HTR-8/SVneo (cell line): Measurements from ENCODE around the gene TMEM140.

Experiments
- DNase-seq: peaks from one replicate; pipeline ENCODE4 v3.0.0; 2011; ENCODE audit warnings: low spot score, mixed read lengths; ENCODE audit not compliant: insufficient read length
- FAIRE-seq: peaks from 2 replicates; lab custom pipeline; 2011; peaks lifted over from hg19 to GRCh38; lab: Jason Lieb, UNC

The TMEM140 gene

DNA sequence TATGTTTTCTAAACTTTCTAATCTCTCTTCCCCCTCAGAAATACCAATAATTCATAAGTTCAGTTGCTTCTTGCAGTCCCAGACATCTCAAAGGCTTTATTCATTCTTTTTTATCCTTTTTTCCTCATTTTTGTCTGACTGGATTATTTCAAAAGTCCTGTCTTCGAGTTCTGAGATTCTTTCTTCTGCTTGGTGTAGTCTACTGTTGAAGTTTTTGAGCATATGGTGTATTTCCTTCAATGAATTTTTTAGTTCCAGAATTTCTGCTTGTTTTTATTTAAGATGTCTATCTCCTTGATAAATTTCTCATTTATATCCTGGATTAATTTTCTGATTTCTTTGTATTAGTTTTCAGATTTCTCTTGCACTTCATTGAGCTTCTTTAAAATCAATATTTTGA lies 8.4 kb downstream of the TMEM140 start:
- FAIRE-seq, result no peak
- DNase-seq, result no peak

- FAIRE-seq (no peak), DNase-seq (no peak)
Measured at GRCh38 chr7:135158141-135158655, 10.3 kb downstream of the TMEM140 start.

DNA sequence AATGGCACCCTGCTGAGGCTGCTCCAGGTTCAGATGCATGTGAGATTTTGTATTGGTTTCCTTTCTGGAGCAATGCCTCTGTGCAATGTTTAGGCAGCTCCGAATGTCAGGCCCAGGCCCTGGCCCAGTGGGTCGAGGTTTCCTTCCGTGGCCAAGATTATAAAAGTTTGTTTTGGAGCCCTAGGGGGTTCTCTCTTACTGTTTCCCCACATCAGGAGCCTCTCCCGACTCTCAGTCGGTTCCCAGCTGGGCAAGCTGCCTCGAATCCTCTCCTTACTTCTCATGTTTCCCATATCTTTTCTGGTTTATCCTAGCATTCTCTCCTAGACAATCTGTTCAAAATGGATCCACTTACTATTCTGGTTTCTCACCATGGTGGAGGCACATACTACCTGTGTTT lies 11.0 kb downstream of the TMEM140 start:
- FAIRE-seq, result no peak
- no peak for DNase-seq

GRCh38 chr7:135159359-135160085 lies 11.7 kb downstream of the TMEM140 start:
- DNase-seq (no peak), FAIRE-seq (no peak)

- FAIRE-seq (no peak), DNase-seq (no peak)
Measured at GRCh38 chr7:135160098-135160857, 12.4 kb downstream of the TMEM140 start.

DNA sequence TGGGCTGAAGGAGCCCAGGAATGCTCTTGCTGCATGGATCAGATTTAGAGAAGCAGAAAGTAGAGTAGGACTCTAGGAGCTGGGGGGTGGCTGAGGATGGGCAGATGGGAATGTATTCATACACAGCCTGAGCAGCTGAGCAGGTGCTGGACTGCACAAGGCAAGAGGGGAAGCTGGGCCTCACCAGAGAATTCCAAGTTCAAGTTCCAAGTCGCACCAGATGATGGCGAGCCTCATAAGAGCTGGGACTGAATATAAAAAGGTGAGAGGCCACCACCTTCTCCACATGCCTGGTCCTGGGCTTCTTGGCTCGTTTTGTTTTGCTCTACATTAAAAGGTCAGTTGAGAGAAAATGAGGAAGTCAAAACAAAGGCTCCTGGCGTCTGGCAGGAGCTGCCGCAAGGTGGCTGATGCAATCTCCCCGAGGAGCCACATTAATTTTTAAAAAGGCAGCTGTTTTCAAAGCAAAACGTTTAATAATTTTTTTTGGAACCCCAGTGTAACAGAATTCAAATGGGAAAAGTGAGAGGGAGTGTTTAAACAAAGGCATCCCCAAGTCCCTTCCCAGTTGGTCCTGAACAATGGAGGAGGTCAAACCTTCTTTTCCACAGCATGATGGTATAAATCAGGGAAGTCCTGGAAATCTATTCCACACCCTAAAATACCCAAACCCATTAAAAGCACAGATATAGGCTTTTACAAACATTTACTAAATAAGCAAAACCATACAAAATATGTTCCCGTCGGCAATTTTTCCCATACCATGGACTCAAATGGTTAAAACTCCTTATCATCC lies 13.2 kb downstream of the TMEM140 start:
- DNase-seq (no peak), FAIRE-seq (no peak)

DNA sequence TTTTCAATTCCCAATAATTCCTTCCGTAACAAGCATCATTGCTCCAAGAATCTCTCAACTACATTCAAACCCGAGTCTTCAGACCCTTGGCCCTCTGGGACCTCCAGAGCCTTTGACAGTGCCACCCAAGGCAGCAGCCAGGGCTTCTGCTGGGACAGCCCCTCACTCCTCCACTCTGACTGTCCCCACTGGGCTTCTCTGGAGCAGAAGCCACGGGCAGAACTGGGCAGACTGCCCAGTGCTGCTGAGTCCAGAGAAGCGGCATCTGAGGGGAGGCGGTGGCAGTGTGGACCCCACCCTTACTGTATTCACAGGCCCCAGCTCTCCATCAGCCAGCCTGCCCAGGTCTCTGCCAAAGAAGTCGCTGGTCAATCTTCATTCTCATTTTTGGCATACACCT lies 13.8 kb downstream of the TMEM140 start:
- FAIRE-seq (no peak), DNase-seq (no peak)

GRCh38 chr7:135162382-135163001 lies 14.6 kb downstream of the TMEM140 start:
- FAIRE-seq (no peak), DNase-seq (no peak)

GRCh38 chr7:135164357-135165061 lies 16.6 kb downstream of the TMEM140 start:
- DNase-seq (no peak), FAIRE-seq (no peak)

DNA sequence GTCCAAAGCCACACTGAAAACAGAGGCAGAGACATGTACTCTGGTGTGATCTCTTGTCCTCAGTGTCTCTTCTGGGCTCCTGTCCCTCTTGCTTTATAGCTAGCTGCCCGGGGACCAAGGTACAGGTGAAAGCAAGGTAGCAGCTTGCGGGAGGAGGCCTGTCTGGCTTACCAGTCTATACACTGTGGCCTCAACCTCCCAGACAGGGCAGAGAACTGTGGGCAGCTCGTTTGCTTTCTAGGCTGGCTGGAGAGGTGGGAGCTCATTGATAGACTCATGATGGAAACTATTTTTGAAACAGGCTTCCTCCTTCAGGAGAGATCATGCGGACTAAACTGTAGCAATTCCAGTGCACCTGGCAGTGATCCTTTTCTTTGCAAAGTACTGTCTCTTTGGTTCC lies 18.0 kb downstream of the TMEM140 start:
- FAIRE-seq (no peak), DNase-seq (no peak)

DNA sequence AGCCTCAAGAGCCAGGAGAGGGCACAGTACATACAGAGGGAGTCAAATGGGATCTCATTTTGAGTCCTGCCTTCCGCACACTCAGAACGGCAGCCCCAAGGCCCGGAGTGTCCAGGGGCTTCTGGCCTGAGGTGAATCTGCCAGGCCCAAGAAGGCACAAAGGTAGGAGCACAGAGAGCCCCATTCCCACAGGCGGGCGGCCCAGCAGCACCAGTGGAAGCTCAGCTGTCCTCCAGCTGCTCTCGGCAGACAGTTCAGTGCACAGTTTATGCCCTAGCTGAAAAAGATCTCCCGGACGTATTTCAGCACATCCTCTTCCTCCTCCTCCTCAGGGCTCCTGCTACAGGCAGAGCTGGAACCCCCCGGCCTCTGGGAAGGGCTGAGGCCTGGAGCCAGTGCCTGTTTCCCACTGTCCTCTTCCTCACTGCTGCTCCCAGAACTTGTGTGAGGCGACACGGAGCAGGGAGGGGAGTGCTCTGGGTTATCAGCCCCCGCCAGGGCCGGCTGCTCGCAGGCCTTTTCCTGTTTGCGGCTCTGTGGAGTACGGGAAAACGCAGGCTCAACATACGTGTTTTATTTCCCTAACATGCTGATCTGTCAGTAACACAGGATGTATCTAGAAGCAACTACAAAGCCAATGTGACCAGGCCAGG lies 18.6 kb downstream of the TMEM140 start:
- FAIRE-seq (no peak), DNase-seq (no peak)

- FAIRE-seq, result no peak
- no peak for DNase-seq
Measured at GRCh38 chr7:135167365-135167917, 19.6 kb downstream of the TMEM140 start.

DNA sequence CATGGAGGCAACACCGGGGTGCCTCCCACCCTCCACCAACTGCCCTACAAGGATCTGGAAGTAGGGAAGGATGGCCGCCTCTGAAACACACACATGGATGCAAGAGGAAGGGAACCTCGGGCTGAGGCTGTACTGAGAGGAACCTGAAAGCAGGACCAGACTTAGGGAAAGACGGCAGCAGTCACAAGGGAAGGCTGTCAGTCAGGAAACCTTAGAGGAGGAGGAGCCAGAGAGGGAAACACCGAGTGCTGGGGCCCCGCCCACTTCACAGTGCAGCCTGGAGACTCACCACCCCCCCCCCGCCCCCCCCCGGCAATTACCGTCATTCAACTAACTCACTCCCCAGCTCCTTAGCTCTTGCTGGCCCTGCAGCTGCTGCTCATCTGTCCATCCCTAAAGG lies 20.1 kb downstream of the TMEM140 start:
- DNase-seq (no peak), FAIRE-seq (no peak)

DNA sequence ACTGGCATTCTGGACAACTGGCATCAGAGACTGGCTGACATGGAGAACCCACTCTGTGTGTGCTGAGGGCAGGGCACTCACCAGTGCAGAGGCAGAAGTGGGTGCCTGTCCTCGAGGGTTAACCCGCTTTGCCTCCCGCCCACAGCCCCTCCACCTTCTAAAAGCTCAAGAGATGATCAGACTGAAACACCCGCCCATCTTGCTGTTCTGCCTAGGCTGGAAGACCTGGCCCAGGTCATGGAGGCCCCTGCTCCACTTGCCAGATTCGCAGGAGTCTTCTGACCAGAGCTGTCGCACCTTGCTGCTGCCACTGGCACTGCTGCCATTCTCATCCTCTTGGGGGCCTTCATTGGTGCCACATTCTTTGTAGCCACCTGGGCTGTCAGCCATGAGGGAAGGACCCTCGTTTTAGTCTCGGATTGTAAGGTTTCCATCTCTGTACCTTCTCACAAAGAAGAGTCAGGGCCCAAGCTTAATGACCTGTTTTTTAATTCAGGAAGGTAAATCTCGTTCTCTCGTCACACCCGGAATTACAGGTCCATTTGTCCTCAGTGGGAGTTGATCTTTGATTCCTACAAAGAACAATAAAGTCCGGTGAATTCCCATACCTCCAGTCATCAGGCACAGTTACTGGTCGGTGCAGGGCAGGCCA lies 20.7 kb downstream of the TMEM140 start:
- FAIRE-seq, result no peak

DNA sequence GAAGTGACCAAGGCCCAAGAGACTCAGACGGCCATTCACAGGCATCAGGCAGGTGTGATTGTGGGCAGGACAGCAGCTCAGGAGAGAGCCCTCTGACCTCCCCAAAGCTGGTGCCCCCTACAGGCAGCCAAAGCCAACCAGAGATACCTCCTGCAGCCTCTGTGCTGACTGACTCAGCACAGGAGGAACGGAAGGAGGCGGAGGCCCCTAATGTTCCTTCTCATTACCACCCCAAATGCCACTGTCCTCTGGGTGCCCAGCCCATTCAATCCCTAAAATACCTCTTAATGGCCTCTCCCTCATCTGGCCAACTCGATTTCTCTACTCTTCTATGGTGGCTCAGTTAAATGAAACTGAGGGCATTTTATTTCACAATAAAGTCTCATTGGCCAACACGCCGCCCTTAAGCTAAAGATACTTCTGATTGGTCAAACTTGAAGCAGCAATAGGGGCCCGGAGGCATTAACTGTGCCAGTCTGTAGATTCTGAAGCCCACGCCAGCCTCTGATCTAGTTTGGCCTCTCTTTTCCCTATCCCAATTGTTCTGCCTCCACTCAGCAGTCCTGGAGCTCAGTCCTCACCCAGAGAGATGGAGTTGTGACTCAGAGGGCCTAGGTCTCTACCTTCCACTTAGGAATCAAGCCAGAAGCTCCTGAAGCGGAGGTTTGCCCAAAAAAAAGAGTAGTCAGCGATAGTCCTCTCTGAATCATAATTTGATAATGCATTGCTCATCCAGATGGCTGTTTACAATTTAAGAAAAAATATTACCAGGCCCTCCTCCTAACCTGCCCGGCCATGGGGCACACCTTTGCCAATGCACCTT lies 21.5 kb downstream of the TMEM140 start:
- no peak for FAIRE-seq
- DNase-seq, result no peak

More for the DNA sequence above, 20.7 kb downstream of the TMEM140 start:
- no peak for DNase-seq

DNA sequence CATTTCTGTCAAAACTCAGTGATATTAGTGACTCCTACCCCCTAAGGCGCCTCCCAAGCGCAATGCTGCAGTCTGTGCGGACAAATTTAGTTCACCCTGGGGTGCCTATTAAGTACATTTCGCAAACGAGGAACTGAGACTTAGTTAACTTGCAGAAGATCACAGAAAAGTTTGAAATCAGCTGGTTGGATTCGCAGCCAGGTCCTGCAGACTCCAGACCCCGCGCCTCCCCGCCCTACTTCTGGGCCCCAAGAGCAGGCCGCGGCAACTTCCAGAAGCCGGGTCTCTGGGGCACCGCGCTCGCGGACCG lies 22.0 kb downstream of the TMEM140 start:
- FAIRE-seq (no peak), DNase-seq (no peak)

DNA sequence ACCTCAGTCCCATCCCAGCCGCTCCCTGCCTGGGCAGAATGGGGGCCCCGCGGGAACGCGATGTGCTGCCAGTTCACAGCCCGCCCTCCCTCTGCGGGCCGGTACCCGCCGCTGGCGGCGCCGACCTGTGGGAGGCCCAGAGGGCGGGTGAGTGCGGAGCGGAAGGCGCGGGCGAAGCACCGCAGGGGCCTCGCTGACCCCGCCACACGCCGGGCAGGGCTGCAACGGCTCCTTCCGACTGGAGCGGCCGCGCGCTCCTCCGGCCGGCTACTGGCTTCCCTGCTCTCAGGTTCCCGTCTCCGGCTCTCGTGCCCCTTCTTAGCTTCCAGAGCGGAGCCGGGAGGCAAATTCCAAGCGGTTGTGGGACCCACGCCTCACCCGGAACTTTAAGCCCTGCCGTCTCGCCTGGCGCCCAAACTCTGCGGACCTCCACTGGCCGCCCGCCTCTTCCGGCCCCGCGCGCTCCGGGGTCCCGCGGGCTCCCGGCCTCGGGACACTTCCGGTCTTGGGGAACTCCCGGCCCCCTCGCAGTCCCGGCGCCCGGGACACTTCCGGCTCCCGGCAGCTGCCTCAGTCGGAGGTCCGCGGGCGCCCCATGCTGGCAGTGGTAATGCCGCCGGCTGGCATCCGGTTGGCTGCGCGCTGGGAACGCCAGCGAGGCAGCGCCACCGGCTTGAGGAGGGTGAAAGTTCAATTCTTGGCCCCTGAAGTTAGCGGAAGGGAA lies 22.6 kb downstream of the TMEM140 start, which contains the start of gene CYREN:
Gene CYREN (minus strand): TSS at position 434 of the 724 bp plus-strand sequence. CDS start 1,785 bp downstream, outside the sequence.
- DNase-seq (peak; percentile 85), FAIRE-seq (no peak)
